ENCODE measurements around the gene LYSMD3.

LYSMD3 gene

DNA sequence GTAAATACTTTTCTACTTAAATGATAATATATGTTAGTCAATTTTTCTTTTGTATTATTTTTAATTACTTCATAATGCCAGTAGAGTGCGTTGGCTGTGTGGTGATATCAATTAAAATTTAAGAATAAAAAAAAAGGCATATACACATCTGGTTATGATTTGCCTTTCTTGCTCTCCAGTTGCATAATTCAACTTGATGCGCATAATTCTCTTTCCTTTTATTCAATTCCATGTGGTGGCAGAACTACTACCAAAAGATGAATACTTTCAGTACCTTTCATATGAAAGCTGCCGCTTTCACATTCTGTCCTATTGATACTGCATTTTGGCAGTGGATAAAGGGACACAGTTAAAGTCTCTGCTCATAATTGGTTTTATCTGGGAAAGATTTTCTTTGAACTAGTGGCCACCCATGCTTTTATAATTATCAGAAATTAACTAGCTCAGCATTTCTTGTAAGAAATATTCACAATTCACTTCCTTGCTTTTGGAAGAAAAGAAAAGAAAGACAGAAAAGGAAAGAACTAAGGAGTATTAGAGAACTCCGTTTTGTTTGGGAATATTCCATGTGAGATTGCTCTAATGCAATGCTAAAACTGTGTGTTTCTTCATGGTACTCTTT lies 16.9 kb upstream of the LYSMD3 start:
- DNase-seq: no peak

DNA sequence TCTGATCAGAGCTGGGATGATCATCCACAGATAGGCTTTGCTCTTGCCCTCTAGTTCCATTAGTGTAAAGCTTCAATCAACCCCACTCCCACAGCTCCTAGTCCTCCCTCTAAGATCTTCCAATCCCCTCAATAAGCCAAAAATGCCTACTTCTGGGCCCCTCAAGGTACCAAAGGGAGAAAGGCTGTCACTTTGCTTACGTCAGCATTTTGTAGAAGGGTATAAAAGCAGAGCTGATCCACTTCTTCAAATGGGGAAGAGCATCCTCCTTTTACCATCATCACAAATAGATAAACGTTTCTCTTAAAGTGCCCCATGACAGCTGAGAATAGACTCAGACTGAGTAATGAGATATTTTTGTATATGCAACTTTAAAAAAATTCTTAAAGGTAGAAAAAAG lies 16.1 kb upstream of the LYSMD3 start:
- DNase-seq: no peak

DNA sequence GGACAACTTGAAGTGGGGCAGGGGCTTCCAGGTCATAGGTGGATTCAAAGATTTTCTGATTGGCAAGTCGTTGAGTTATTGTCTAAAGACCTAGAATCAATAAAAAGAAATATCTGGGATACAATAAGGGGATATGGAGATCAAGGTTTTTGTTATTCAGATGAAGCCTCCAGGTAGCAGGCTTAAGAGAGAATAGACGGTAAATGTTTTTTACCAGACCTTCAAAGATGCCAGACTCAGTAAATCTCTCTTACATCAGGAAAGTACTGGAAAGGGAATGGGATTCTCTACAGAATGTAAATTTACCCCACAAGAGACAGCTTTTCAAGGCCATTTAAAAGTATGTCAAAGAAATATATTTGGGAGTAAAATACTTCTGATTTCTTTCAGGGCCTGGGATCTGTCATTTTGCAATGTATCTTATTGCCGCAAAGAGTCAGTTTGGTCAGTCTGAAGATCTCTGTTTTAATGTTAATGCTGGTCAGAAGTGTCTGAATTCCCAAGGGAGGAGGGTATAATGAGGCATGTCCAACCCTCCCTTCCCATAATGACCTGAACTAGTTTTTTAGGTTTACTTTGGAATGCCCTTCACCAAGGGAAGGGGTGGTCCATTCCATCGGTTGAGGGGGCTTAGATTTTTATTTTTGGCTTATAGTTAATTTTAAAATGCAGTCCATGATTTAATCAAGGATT lies 13.6 kb upstream of the LYSMD3 start:
- DNase-seq: no peak

DNA sequence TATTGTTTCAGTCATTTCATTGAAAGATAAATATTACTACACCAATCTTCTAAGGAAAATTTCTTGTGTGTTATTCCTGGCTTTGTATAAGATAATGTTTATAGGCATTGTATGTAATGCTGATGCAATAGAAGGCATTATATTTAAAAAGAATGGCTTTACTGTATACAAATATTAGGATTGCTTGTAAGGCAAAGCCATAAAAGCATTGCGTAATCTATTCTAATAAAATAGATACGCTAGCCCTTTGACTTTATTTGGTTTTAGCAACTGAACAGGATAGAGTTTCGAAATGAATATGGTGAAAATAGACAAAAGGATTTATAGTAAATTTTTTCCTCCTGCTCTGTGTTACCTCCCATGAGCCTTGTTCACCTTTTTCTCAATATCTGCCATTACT lies 5.5 kb upstream of the LYSMD3 start:
- no peak for DNase-seq

DNA sequence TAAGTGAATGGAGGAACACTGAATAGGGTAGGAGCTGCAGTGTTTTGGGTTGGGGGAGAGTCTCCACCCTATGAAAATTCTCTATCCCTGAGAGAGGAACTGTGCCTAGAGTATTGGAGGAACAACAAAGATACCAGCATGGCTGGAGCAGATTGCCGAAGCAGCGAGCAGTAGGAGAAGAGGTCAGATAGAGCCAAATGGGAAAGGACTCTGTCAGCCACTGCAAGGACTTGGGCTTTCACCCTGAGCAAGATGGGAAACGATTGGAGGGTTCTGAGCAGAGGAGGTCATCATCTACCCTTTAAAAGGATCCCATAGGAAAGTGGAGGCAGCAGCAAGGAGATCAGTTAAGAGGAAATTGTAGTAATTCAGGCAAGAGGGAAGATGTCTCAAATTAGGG lies 4.4 kb upstream of the LYSMD3 start:
- no peak for DNase-seq

DNA sequence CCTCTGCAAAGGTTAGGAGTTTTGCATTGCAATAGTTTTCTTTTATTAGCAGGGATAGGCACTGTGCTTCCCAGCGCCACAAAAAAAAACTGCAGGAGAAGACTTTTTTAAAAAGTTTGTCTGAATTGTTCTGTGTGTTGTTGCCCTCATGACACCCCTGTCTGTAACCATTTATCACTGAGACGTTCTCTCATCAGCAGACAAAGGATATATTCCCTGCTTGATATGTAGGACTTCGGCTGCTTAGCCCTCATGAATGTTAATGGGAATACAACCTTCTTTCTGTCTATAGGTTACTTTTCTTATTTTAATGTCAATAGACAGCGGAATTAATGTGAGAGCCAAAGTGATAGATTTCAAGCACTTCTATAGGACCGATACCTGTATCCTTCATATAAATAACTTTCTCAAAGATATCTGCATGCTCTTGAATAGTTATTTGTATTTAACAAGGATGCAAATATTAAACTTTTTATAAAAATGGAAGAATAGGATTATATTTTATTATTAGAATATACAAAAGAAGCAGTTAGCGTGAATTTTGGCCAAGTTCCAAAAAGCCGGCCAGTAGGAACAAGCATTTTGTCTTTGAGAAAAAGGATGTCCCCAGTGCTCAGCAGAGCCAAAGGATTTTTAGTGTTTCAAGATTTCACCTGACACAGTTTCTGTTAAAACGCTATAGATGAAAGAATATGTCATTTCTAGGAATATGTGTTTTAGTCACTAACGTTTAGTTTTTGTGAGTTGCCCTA lies 1.5 kb upstream of the LYSMD3 start:
- DNase-seq: no peak

DNA sequence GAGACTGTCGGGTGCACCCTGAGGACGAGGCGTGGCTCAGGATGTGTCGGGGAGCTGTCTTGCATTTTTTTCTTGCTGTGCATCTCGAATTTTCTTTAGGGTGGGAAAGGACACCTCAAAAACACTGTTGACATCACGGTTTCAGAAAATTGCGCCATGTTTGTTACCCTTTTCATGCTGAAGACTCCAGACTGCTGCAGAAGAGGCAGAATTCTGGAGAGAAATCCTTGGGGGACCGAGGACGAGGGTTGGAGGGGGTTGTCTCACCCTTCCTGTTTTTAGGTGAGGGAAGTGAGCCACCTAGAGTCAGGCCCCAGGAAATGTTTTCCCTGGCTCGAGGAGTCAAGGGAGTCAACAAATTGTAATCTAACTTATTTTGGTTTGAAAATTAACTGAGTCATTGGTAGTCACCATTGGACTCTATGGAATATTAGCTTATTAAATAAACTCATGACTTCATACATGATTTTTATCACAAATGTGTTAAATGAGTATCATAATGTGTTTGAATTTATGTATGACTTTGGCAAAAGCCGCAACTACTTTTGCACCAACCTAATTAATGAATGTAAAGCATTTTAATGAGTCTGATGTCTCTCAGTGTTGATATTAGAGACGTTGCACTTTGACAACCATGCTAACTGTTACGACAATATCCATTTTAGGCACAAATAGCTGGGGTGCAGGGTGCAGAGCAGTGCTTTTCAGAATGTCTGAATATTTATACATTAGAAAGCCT lies 724 bp upstream of the LYSMD3 start:
- DNase-seq: peak; percentile 59

DNA sequence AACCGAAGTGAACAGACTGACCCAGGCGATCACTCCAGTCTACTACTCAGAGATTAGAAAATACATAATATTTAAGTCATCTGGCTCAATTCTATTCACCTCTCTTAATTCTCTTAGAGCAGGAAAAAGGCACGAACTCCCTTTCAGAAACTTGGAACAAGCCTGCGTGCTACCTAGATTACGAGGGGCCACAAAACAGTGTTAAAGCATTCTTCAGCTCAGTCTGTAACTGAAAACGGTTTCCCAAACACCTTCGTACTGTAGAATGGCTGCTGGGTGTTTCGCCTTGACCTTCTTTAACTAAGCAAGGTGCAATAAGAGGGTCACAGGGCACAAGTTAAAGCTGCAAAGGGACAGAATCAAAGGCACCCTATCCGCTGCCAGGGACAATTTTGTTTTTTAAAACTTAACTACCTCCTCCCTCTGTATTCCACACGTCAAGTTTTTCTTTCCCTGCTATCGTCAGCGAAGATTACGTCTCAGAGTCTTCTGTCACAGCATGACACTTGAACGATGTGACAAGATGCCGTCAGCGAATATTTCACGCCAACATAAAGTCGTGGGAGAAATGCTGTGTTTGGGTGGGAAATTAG lies 687 bp downstream of the LYSMD3 start:
- DNase-seq: no peak

DNA sequence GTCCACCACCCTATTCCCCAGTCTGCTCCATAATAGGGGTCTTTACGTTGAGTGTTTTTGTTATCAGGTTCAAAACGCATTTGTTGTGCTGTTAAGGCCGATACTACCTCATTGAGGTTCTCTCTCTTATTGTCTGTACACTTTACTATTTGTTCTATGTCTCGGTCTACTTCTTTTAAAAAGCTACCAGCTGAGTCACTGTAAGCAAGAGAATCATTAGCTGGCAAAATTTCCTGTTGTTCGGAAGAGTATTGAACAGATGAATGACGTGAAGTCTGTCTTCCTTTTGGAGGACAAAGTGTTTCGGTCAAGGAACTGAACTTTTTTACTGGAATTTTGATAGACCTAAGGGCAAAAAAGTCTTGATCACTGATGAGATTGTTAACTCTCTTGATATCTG lies 10.3 kb downstream of the LYSMD3 start:
- no peak for DNase-seq

DNA sequence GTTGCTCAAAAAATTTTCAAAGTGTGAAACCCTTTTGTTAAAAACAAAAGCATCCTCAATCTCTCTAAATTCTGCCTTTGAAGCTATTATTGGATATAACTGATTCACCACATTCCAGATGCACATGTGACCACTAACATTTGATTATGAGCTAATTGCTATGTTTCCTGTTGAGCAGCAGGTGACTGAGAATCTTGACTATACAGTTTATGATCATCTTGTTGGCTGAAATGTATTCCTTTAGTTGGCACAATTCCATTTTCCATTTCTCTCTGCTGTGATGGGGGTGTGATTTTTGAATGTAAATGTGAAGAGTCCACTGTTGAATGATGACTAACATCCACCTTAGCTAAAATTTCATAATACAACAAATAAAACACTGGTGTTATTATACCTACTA lies 10.7 kb downstream of the LYSMD3 start:
- no peak for DNase-seq

DNA sequence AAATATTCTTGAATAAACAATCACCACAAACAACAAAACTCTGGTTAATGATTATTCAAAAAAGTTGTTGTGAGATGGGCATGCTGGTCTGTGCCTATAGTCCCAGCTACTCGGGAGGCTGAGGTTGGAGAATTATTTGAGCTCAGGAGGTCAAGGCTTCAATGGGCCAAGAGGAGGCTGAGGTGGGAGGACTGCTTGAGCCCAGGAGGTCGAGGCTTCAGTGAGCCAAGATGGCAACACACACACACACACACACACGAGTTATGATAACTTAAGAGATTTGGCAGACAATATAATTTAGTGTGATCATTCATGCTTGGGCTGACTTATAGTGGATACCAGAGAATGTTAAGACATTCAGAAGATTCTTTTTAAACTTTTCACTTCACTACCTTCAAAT lies 14.9 kb downstream of the LYSMD3 start:
- DNase-seq: no peak

DNA sequence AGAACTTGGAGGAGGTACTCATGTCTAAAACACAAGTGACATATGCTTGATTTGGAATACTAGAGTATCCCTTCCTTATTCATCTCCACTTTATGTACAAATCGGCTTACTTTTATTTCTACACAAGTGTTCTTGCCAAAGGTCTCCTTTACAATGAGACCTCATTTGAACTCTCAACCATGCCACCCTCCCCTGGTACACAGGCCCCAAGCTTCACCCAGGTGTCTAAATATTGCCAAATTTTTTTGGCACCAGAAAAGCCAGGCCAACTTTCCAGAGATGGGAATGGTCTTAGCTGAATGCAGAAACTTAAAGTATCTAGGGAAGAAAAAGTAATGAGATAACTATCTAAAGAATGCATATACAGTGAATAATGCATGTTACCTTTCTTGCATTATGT lies 18.9 kb downstream of the LYSMD3 start:
- no peak for DNase-seq

DNA sequence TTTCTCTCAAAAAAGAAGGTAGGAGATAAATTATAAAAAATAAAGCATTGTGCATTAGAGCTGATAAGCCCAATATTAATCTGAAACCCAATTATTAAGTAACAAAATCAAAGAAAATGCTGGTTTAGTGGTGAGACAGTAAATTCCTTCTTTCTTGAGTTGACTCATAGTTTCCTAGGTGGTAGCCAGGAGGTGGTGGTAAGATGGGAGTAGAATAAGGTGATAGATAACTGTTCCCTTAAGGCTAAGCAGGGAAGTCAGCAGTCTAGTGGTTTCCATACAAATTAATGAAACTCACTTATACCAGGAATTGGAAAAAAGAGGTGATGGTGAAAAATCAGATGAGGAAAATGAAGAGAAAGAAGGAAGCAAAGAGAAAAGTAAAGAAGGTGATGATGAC lies 23.2 kb downstream of the LYSMD3 start:
- no peak for DNase-seq

DNA sequence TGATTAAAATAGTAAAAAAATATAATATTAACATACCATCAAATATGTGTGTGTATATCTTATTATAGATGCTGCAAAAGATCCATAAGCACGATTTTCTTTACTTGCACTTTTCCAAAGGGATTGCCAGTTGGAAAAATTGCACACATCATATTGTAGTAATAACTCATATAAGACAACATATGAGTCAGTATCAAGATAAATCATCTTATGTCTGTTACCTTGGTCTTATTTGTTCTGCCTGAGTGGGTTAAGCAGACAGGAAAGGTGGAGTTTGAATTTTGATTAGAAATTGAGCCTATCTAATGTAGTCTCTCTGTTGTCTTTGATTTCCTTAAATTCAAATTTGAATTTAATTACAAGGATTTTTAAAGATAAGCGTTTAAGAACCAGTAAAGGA lies 24.6 kb downstream of the LYSMD3 start:
- DNase-seq: no peak

DNA sequence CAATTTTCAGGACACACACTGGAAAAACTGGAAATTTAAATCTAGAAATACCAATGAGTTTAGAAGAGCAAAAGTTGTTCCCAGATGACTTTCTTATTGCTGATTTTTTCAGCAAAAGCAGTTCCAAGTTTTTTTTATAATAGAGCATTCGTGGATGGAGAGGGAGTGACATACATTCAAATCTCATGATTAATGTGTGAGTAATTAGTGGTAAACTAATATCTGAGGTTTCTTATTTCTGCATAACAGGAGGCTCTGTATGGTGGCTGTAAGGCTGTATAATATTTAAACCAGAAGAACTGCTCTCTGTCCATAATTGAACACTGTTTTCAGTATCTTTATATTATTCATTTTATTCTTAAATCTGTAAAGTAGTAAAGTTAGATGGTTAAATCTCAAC lies 25.8 kb downstream of the LYSMD3 start:
- no peak for DNase-seq

DNA sequence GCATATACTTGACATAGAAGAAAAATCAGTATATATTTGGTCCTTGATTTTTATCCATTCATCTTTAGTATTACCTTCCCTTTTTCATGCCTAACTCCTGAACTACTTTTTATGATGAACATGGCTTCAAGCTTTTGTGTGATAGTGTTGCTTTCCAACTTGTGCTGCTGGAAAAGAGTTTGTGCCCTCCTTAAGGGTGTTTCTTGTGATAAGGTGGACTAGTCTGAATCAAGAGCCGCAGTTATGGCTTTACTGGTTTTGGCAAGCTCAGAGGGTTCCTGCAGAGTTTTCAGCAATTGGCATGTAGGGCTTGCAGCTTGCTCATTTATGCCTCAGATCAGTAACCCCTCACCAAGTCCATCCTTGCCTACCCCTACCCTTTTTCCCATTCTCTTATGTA lies 34.2 kb downstream of the LYSMD3 start:
- no peak for DNase-seq

DNA sequence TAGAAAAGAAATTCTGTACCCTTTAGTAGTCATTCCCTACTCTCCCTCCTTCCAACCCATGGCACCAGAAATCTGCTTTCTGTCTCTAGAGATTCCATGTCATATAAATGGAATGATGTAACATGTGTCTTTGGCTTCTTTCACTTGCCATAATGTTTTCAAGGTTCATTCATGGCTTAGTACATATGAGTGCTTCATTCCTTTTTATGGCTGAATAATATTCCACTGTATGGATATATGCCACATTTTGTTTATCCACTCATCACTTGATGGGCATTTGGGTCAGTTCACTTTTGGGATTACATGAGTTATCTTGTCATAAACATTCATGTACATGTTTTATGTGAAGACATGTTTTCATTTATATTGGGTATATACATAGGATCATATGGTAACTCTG lies 35.3 kb downstream of the LYSMD3 start:
- no peak for DNase-seq

DNA sequence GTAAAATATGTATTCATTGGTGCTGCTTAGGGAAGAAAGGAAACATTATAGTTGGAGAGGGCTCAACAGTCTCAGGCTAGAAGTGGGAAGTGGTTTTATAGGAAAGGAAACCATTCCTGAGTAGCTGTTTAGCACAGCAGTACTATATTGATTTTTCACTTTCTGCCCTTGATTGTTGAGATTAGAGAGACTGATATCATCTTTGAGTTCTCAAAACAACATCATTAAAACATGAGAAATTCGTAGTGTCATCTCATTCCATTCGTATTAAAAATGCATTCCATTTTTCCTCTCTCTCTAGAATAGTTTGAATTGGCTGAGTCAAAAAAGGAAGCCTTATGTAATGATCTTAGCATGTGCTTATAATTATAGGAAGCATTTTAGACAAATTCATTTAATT lies 40.6 kb downstream of the LYSMD3 start:
- DNase-seq: peak; percentile 1

DNA sequence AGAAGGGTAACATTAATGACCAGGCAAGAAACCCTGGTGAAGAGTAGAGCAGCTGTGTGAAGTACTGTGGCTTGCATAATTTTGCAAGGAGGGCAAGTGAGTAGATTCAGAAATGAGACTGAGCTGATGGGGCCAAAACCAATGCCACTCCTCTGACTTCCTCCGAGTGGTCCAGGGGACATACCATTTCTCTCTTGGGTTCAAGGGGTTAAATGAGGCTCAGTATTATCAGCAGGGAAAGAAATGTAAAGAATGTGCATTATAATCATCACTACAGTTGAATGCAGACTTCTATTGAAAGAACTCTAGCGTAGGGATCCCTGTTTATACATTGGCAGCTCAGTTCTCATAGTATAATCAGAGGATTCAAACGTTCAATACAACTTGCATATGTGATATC lies 44.8 kb downstream of the LYSMD3 start:
- DNase-seq: no peak

DNA sequence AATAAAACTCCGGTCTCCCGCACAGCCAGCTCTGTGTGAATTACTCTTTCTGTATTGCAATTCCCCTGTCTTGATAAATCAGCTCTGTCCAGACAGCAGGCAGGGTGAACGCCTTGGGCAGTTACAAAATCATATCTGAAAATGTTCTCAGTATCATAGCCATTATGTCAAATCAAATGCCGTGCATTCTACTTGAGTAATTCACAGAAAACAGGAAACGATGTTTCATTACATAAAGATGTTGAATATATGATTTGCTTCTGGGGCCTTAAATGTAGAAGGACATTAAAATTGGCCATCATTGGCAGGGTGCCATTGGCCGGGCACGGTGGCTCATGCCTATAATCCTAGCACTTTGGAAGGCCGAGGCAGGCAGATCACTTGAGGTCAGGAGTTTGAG lies 46.2 kb downstream of the LYSMD3 start:
- no peak for DNase-seq

DNA sequence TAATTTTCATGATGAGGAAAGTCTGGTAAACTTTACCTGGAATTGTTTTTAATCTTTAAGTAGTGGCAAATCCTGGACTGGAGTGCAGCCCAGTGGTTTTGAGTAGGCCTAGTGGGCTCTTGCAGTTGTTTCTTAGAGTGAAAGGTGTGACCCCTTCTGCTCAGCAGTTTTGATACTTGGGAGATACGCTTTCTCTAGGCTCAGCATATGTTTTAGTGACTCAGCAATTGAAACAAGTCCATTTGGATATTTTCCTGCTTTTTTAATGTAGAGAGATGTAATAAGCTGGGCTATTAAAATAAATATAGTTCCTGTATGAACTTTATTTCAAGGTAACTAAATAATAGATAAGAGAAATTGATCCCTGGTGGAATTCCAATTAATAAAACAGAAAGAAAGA lies 48.7 kb downstream of the LYSMD3 start:
- DNase-seq: no peak

DNA sequence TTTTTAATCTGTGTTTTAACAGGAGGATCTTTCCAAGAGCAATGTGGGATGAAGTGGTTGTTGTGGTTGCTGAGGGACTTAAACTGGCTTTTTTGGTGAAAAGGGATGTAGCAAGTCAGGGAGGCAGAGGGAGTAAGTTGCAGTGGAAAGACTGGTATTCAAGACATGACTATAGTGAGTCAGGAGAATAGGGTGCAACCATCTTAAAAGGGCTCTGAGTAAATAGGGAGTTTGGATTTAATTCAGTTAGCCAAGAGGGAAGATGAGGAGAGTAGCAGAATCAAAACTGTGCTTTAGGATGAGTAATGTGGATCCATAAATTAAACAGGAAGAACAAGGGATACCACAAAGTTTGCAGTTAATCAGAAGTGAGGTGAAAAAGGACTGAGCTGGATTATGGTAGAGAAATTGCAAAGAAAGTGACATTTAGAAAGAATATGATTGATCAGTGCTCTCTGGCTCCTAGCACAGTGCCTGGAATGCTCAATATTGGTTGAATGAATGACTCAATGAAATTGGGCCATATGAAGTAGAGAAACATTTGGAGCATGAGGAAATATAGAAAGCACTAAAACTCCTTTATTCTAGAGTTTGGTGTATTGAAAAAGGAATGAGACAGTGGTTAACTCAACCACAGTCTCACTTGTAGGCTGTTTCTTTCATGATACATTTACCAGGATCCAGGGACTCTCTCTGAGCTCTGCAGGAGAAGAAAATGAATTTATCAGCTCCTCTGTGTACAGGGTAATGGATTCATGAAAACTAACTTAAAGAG lies 49.6 kb downstream of the LYSMD3 start:
- no peak for DNase-seq
